A549 (cell line): ENCODE data around the gene ATP6V0C. TPM values are rescaled to one million over a fixed set of nuclear protein-coding genes. Genes with fewer than 3 reads are reported as not detected.

Experiments used
- ATAC-seq, 2 experiments: fragments of 200-7000 bp in 1 of 2; fragments of >200 bp in 1 of 2; cut with Nextera tagmentation in 1 of 2; cut with Tn5 transposase in 1 of 2; 3 replicates each; pipeline versions ENCODE4 v1.8.0 to v1.9.1; 2018 to 2020; ENCODE audit warnings: mild to moderate bottlenecking in 1 of 2, moderate library complexity in 1 of 2
- CTCF ChIA-PET: fragments of 300-600 bp; sonication (Branson Sonifier 250); formaldehyde crosslinking; extraction: SDS; loops from one replicate; lab custom pipeline; 2021; ENCODE audit warnings: antibody characterized with exemption, inconsistent platforms; lab: Yijun Ruan, JAX
- POLR2A ChIA-PET: fragments of 350-600 bp; formaldehyde crosslinking; extraction: SDS; loops from one replicate; lab custom pipeline; 2021; ENCODE audit warnings: antibody characterized with exemption, inconsistent platforms; lab: Yijun Ruan, JAX
- DNase-seq, 2 experiments: peaks; one replicate each; pipeline versions ENCODE4 v3.0.0 to v3.0.0-alpha.2; 2011 to 2016; ENCODE audit warnings: low read depth in 1 of 2, low spot score in 1 of 2
- FAIRE-seq: peaks from 2 replicates; lab custom pipeline; 2011; peaks lifted over from hg19 to GRCh38; lab: Jason Lieb, UNC
- H3K27ac ChIP-seq, 2 experiments: fragments of >200 bp; sonication (Bioruptor Twin); formaldehyde crosslinking; 3 replicates each; pipeline ENCODE4 v1.5.1; 2016 to 2017
- H3K4me1 ChIP-seq: fragments of >200 bp; sonication (Bioruptor Twin); formaldehyde crosslinking; 3 replicates; pipeline ENCODE4 v1.6.1; 2016
- H3K4me2 ChIP-seq: fragments of >200 bp; sonication (Bioruptor Twin); formaldehyde crosslinking; 3 replicates; pipeline ENCODE4 v1.6.1; 2016
- H3K4me3 ChIP-seq: fragments of >200 bp; sonication (Bioruptor Twin); formaldehyde crosslinking; 3 replicates; pipeline ENCODE4 v1.5.1; 2016
- H3K9me3 ChIP-seq: fragments of >200 bp; sonication (Bioruptor Twin); formaldehyde crosslinking; 3 replicates; pipeline ENCODE4 v1.6.1; 2016
- CBX2 ChIP-seq: fragments of 200-600 bp; sonication (generic); IDR thresholded peaks from 2 replicates; pipeline ENCODE4 v1.6.1; 2016; ENCODE audit warnings: low read depth, mild to moderate bottlenecking, borderline replicate concordance
- CBX8 ChIP-seq: fragments of 200-600 bp; sonication (generic); IDR thresholded peaks from 2 replicates; pipeline ENCODE4 v1.6.1; 2016
- CHD4 ChIP-seq: fragments of 200-600 bp; sonication (generic); IDR thresholded peaks from 2 replicates; pipeline ENCODE4 v1.6.1; 2016; ENCODE audit warnings: antibody characterized with exemption, mild to moderate bottlenecking, borderline replicate concordance
- CTCF ChIP-seq: fragments of >200 bp; sonication (Bioruptor Twin); formaldehyde crosslinking; IDR thresholded peaks from 3 replicates; pipeline ENCODE4 v1.5.1; 2016
- EHF ChIP-seq: fragments of 250-450 bp; sonication (Bioruptor Pico); IDR thresholded peaks from 2 replicates; pipeline ENCODE4 v1.5.0; 2020; ENCODE audit warnings: mild to moderate bottlenecking
- ELK1 ChIP-seq: fragments of 150-350 bp; IDR thresholded peaks from 2 replicates; pipeline ENCODE4 v1.6.1; 2014; ENCODE audit warnings: low read depth, mild to moderate bottlenecking, low read length
- ESRRA ChIP-seq: fragments of 150-350 bp; IDR thresholded peaks from 2 replicates; pipeline ENCODE4 v1.6.1; 2014; ENCODE audit warnings: mild to moderate bottlenecking, low read length, borderline replicate concordance
- FOSB ChIP-seq: fragments of 250-450 bp; sonication (Bioruptor Pico); IDR thresholded peaks from 2 replicates; pipeline ENCODE4 v1.5.0; 2020; ENCODE audit warnings: mild to moderate bottlenecking, moderate library complexity
- GATA3 ChIP-seq: IDR thresholded peaks from 2 replicates; pipeline ENCODE4 v1.6.1; 2012; ENCODE audit warnings: borderline replicate concordance
- HDAC2 ChIP-seq: fragments of 200-600 bp; sonication (generic); IDR thresholded peaks from 2 replicates; pipeline ENCODE4 v1.6.1; 2016
- HES2 ChIP-seq: fragments of >200 bp; sonication (Bioruptor Twin); formaldehyde crosslinking; IDR thresholded peaks from 2 replicates; pipeline ENCODE4 v1.6.1; 2016
- HOXB5 ChIP-seq: fragments of 250-450 bp; sonication (Bioruptor Pico); IDR thresholded peaks from 2 replicates; pipeline ENCODE4 v1.5.0; 2020; ENCODE audit warnings: mild to moderate bottlenecking, moderate library complexity
- JUNB ChIP-seq: fragments of >200 bp; sonication (Bioruptor Twin); formaldehyde crosslinking; IDR thresholded peaks from 2 replicates; pipeline ENCODE4 v1.6.1; 2016
- KDM5A ChIP-seq: fragments of 200-600 bp; sonication (generic); IDR thresholded peaks from 2 replicates; pipeline ENCODE4 v1.6.1; 2016; ENCODE audit warnings: antibody characterized with exemption, mild to moderate bottlenecking
- MYC ChIP-seq: IDR thresholded peaks from 2 replicates; pipeline ENCODE4 v1.6.1; 2012; ENCODE audit warnings: mild to moderate bottlenecking, inconsistent platforms, low read length, improper control_type of control experiment, borderline replicate concordance
- NFE2L2 ChIP-seq: fragments of 150-350 bp; conservative IDR thresholded peaks from 2 replicates; pipeline ENCODE4 v1.6.1; 2014; ENCODE audit warnings: low read length
- NPAS2 ChIP-seq: fragments of 250-450 bp; sonication (Bioruptor Pico); IDR thresholded peaks from 2 replicates; pipeline ENCODE4 v1.8.0; 2022; ENCODE audit warnings: mild to moderate bottlenecking, moderate library complexity, borderline replicate concordance
- POLR2AphosphoS2 ChIP-seq: conservative IDR thresholded peaks from 2 replicates; pipeline ENCODE4 v1.6.1; 2012; ENCODE audit warnings: low read length, improper control_type of control experiment, inconsistent platforms
- RCOR1 ChIP-seq: fragments of 150-350 bp; IDR thresholded peaks from 2 replicates; pipeline ENCODE4 v1.6.1; 2014; ENCODE audit warnings: antibody characterized with exemption, low read length, low read depth
- REST ChIP-seq: fragments of 200-600 bp; sonication (generic); IDR thresholded peaks from 2 replicates; pipeline ENCODE4 v1.6.1; 2016; ENCODE audit warnings: antibody characterized with exemption, mild to moderate bottlenecking, moderate library complexity
- SMC3 ChIP-seq: fragments of >200 bp; sonication (Bioruptor Twin); formaldehyde crosslinking; IDR thresholded peaks from 3 replicates; pipeline ENCODE4 v1.6.1; 2018; ENCODE audit warnings: inconsistent platforms
- TFCP2L1 ChIP-seq: fragments of 250-450 bp; sonication (Bioruptor Pico); IDR thresholded peaks from 2 replicates; pipeline ENCODE4 v1.5.0; 2021; ENCODE audit warnings: mild to moderate bottlenecking
- TP53 ChIP-seq: fragments of 250-450 bp; sonication (Bioruptor Pico); IDR thresholded peaks from 2 replicates; pipeline ENCODE4 v1.5.0; 2021; ENCODE audit warnings: mild to moderate bottlenecking, moderate library complexity
- ZC3H11A ChIP-seq: fragments of 450-650 bp; IDR thresholded peaks from 2 replicates; pipeline ENCODE4 v1.6.1; 2014; ENCODE audit warnings: antibody characterized with exemption, mild to moderate bottlenecking
- ZNF302 ChIP-seq: fragments of 250-450 bp; sonication (Bioruptor Pico); IDR thresholded peaks from 2 replicates; pipeline ENCODE4 v1.9.0; 2021; ENCODE audit warnings: inconsistent platforms, mild to moderate bottlenecking, moderate library complexity
- ZSCAN20 ChIP-seq: fragments of 250-450 bp; sonication (Bioruptor Pico); IDR thresholded peaks from 2 replicates; pipeline ENCODE4 v1.8.0; 2022; ENCODE audit warnings: mild to moderate bottlenecking, moderate library complexity
- WGBS: methylation state at CpG from one replicate; pipeline ENCODE4 v1.1.6; 2017; ENCODE audit errors: missing lambda C conversion rate; 5-methylcytosine and 5-hydroxymethylcytosine counted together
- polyA plus RNA-seq, 4 experiments: library from polyadenylated mRNA; depleted of rRNA in 3 of 4; stranded (reverse); fragments of >200 nt; fragmentation: RNase III in 1 of 4; extraction: RNeasy Plus Mini Kit Qiagen cat#74134 plus additional on column Dnase treatment in 1 of 4; gene quantifications; 2 replicates in 3 of 4; 3 replicates in 1 of 4; pipeline ENCODE4 v1.2.3, GENCODE V29; 2011 to 2017
- TF ChIP-seq, protein P1 (sequence below): IDR thresholded peaks from 2 replicates; pipeline ENCODE4 v1.6.1; 2012
- TF ChIP-seq, protein P2 (sequence below): IDR thresholded peaks from 2 replicates; pipeline ENCODE4 v1.6.1; 2012
- TF ChIP-seq, protein P3 (sequence below): fragments of >200 bp; sonication (Bioruptor Twin); formaldehyde crosslinking; IDR thresholded peaks from 3 replicates; pipeline ENCODE4 v1.6.1; 2016

Gene ATP6V0C
- polyA plus RNA-seq, 2 of the 4 experiments (the other 2 are of a cell fraction), result 9.4 to 153 TPM

GRCh38 chr16:2477327-2477726 lies 36.4 kb upstream of the ATP6V0C start:
- peaks cover 16% of the 10 kb centered on the region for H3K4me1 ChIP-seq
- CTCF ChIA-PET, result interaction anchor here (0.6 to 2.6 kb wide), 5 partner anchors 9 to 472 kb away, joined by 3 to 18 read pairs (median 3); no protein-coding TSS in a partner anchor
- no peak overlapping the region for H3K4me2 ChIP-seq
- H3K9me3 ChIP-seq, result no peaks in the 10 kb centered on the region
- FAIRE-seq (no peak), DNase-seq (no peak), ATAC-seq (no peak)
- H3K4me3 ChIP-seq, result no peak overlapping the region
- TF ChIP-seq EHF (CRISPR knock-in tag) (no peak), CBX8 (no peak), HOXB5 (no peak), NFE2L2 (no peak), HDAC2 (no peak), CTCF (no peak), FOSB (CRISPR knock-in tag) (no peak), JUNB (no peak), TFCP2L1 (CRISPR knock-in tag) (no peak), ZNF302 (no peak), POLR2AphosphoS2 (no peak), HES2 (no peak), SMC3 (no peak), KDM5A (no peak), RCOR1 (no peak), ZSCAN20 (CRISPR knock-in tag) (no peak), GATA3 (no peak), REST (no peak)
- TF ChIP-seq, protein P1, sequence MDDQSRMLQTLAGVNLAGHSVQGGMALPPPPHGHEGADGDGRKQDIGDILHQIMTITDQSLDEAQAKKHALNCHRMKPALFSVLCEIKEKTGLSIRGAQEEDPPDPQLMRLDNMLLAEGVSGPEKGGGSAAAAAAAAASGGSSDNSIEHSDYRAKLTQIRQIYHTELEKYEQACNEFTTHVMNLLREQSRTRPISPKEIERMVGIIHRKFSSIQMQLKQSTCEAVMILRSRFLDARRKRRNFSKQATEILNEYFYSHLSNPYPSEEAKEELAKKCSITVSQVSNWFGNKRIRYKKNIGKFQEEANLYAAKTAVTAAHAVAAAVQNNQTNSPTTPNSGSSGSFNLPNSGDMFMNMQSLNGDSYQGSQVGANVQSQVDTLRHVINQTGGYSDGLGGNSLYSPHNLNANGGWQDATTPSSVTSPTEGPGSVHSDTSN, result no peak
- TF ChIP-seq, protein P2, sequence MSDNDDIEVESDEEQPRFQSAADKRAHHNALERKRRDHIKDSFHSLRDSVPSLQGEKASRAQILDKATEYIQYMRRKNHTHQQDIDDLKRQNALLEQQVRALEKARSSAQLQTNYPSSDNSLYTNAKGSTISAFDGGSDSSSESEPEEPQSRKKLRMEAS, result no peak
- 90% methylated on average over 3 of the region's 3 CpGs for WGBS
- no peak overlapping the region for H3K27ac ChIP-seq
- POLR2A ChIA-PET, result no interaction called here

DNA sequence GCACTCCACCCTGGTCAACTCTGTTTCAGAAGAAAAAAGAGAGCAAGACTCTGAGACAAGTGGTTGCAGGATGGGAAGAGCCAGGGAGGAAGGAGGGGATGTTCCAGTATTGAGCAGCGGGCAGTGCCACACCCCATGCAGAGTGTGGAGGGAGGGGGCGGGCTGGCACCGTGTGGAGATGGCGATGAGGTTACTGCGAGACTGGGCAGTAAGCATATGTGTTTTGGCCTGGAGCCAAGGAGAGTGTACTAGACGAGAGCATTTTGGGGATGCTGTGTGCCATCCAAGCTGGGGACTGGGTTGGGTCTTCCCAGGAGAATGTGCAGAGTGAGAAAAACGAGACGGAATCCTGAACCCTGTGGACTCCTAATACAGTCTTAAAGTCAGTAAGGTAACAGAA lies 35.5 kb upstream of the ATP6V0C start:
- no peak overlapping the region for H3K4me3 ChIP-seq
- ATAC-seq (no peak), FAIRE-seq (no peak), DNase-seq (no peak)
- 87% methylated on average over 8 of the region's 8 CpGs for WGBS
- H3K4me1 ChIP-seq, result peaks cover 11% of the 10 kb centered on the region
- no peak overlapping the region for H3K27ac ChIP-seq
- POLR2A ChIA-PET, result no interaction called here
- H3K4me2 ChIP-seq, result no peak overlapping the region
- no peaks in the 10 kb centered on the region for H3K9me3 ChIP-seq
- CTCF ChIA-PET, result interaction anchor here (1.1 to 2.6 kb wide), 3 partner anchors 8 to 48 kb away, joined by 3 to 18 read pairs (median 7); no protein-coding TSS in a partner anchor
- TF ChIP-seq, protein P3, sequence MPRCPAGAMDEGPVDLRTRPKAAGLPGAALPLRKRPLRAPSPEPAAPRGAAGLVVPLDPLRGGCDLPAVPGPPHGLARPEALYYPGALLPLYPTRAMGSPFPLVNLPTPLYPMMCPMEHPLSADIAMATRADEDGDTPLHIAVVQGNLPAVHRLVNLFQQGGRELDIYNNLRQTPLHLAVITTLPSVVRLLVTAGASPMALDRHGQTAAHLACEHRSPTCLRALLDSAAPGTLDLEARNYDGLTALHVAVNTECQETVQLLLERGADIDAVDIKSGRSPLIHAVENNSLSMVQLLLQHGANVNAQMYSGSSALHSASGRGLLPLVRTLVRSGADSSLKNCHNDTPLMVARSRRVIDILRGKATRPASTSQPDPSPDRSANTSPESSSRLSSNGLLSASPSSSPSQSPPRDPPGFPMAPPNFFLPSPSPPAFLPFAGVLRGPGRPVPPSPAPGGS, result no peak
- no peak for TF ChIP-seq CBX2
- TF ChIP-seq ELK1, result no peak
- TF ChIP-seq TFCP2L1 (CRISPR knock-in tag), result no peak
- TF ChIP-seq, protein P1, result no peak
- TF ChIP-seq ESRRA, result no peak
- no peak for TF ChIP-seq ZC3H11A
- no peak for TF ChIP-seq TP53 (CRISPR knock-in tag)
- no peak for TF ChIP-seq NPAS2 (CRISPR knock-in tag)
- TF ChIP-seq MYC, result no peak
- no peak for TF ChIP-seq CHD4
